ENCODE results near the gene TM4SF5. TPM values are rescaled to one million over a fixed set of nuclear protein-coding genes. Genes with fewer than 3 reads are reported as not detected.

Gene TM4SF5
- polyA plus RNA-seq, 1 of the 3 experiments (the other 2 are of a cell fraction) = not detected

- Histone ChIP-seq H2AFZ (ENCODE audit: low read depth) (no peak overlapping the region), H3K27ac (ENCODE audit: low read depth in 2 of 2, low read length in 1 of 2) (no peak overlapping the region), H3K4me3 (ENCODE audit: low read depth in 2 of 2, low read length in 1 of 2) (no peak overlapping the region), H3K36me3 (replicated peaks in 1 of 2; ENCODE audit: control insufficient read depth in 1 of 2, insufficient read depth in 2 of 2, low read length in 1 of 2) (no peaks in the 10 kb centered on the region), H3K79me2 (ENCODE audit: insufficient read depth) (no peaks in the 10 kb centered on the region), H3K4me2 (no peak overlapping the region), H3K9ac (no peak overlapping the region), H3K4me1 (ENCODE audit: control insufficient read depth in 1 of 2, insufficient read depth in 2 of 2, low read depth in 1 of 2, low read length in 1 of 2) (peaks cover 0 to 5% of the 10 kb centered on the region in 2 experiments; a peak in 1 of 4 replicates), H3K9me3 (no peaks in the 10 kb centered on the region), H3K9me2 (no peaks in the 10 kb centered on the region), H3F3A (replicated peaks; ENCODE audit: insufficient read depth) (peaks cover 11% of the 10 kb centered on the region), H3K27me3 (ENCODE audit: insufficient read depth) (peaks cover 47% of the 10 kb centered on the region), H4K20me1 (ENCODE audit: insufficient read depth) (no peaks in the 10 kb centered on the region)
- WGBS (ENCODE audit: low lambda C conversion rate) = 88% methylated on average over 7 of the region's 9 CpGs
- POLR2A ChIA-PET = no interaction called here
- DNase-seq = no peak
- CTCF ChIA-PET = interaction anchor here (1.2 to 1.9 kb wide), 5 partner anchors 8 to 177 kb away, joined by 3 to 9 read pairs (median 3); partner anchors contain the start of gene GLTPD2
- TF ChIP-seq PBX3 (IDR thresholded peaks at IDR 0.05) (no peak), ELF1 (IDR thresholded peaks at IDR 0.05) (no peak), RFX5 (IDR thresholded peaks at IDR 0.05; ENCODE audit: low read length) (no peak), CHD2 (IDR thresholded peaks at IDR 0.05; ENCODE audit: low read length, partially characterized antibody) (no peak)
These were observed 27.8 kb upstream of the TM4SF5 start for GRCh38 chr17:4743898-4744297.

GRCh38 chr17:4744999-4745969 is 26.4 kb upstream of the TM4SF5 start:
- Histone ChIP-seq H3K27me3 (ENCODE audit: insufficient read depth) (peaks cover 58% of the 10 kb centered on the region), H3K4me2 (no peak overlapping the region), H2AFZ (ENCODE audit: low read depth) (no peak overlapping the region)

DNA sequence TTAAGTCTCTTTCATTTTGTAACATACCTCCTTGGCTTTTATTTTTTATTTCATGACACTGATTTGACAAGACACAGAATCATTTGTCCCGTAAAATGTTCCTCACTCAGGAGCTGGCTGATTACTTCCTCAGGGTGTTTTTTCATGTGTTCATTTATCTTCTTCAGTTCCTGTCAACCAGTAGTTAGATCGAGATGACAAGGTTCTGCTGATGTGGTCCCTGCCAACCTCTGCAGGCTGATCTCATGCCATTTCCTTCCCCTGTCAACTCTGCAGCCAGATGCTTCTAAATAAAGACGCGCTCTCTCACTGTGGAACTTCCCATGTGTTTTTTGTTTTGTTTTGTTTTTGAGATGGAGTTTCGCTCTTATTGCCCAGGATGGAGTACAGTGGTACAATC is 23.8 kb upstream of the TM4SF5 start:
- H3K4me1 ChIP-seq (ENCODE audit: control insufficient read depth in 1 of 2, insufficient read depth in 2 of 2, low read depth in 1 of 2, low read length in 1 of 2) = no peaks in the 10 kb centered on the region; a peak in 1 of 4 replicates
- peak; percentile 62 for DNase-seq
- no peaks in the 10 kb centered on the region for H3K79me2 ChIP-seq (ENCODE audit: insufficient read depth)
- H4K20me1 ChIP-seq (ENCODE audit: insufficient read depth) = no peaks in the 10 kb centered on the region
- peaks cover 77% of the 10 kb centered on the region for H3K27me3 ChIP-seq (ENCODE audit: insufficient read depth)
- H3K4me3 ChIP-seq (ENCODE audit: low read depth in 2 of 2, low read length in 1 of 2) = no peak overlapping the region
- H3F3A ChIP-seq (replicated peaks; ENCODE audit: insufficient read depth) = peaks cover 5% of the 10 kb centered on the region
- peak overlapping the region; percentile 56; the same call in 1 of the 2 replicates for H3K4me2 ChIP-seq
- H3K9me3 ChIP-seq = no peaks in the 10 kb centered on the region
- H3K27ac ChIP-seq (ENCODE audit: low read depth in 2 of 2, low read length in 1 of 2) = no peak overlapping the region
- no peak overlapping the region for H3K9ac ChIP-seq
- CTCF ChIA-PET = interaction anchor here (1.0 to 1.8 kb wide), 3 partner anchors 10 to 141 kb away, joined by 3 to 5 read pairs (median 4); partner anchors contain the start of gene MED11
- H3K36me3 ChIP-seq (replicated peaks in 1 of 2; ENCODE audit: control insufficient read depth in 1 of 2, insufficient read depth in 2 of 2, low read length in 1 of 2) = no peaks in the 10 kb centered on the region
- WGBS (ENCODE audit: low lambda C conversion rate) = 23% methylated on average over 5 of the region's 5 CpGs
- H2AFZ ChIP-seq (ENCODE audit: low read depth) = no peak overlapping the region
- POLR2A ChIA-PET = no interaction called here
- H3K9me2 ChIP-seq = no peaks in the 10 kb centered on the region
- TF ChIP-seq CTCF (IDR thresholded peaks at IDR 0.05) = no peak
- TF ChIP-seq MXI1 (IDR thresholded peaks at IDR 0.05; ENCODE audit: low read depth, low read length) = peak; percentile 60; the same call in 1 of the 2 replicates

More at GRCh38 chr17:4744999-4745969, 26.4 kb upstream of the TM4SF5 start:
- Histone ChIP-seq H3K4me3 (ENCODE audit: low read depth in 2 of 2, low read length in 1 of 2) (no peak overlapping the region), H3K9ac (no peak overlapping the region), H3K9me2 (no peaks in the 10 kb centered on the region), H3F3A (replicated peaks; ENCODE audit: insufficient read depth) (peaks cover 6% of the 10 kb centered on the region), H3K27ac (ENCODE audit: low read depth in 2 of 2, low read length in 1 of 2) (no peak overlapping the region), H3K9me3 (no peaks in the 10 kb centered on the region), H3K79me2 (ENCODE audit: insufficient read depth) (no peaks in the 10 kb centered on the region), H3K4me1 (ENCODE audit: control insufficient read depth in 1 of 2, insufficient read depth in 2 of 2, low read depth in 1 of 2, low read length in 1 of 2) (no peaks in the 10 kb centered on the region; a peak in 1 of 4 replicates), H3K36me3 (replicated peaks in 1 of 2; ENCODE audit: control insufficient read depth in 1 of 2, insufficient read depth in 2 of 2, low read length in 1 of 2) (no peaks in the 10 kb centered on the region), H4K20me1 (ENCODE audit: insufficient read depth) (no peaks in the 10 kb centered on the region)
- ChIA-PET POLR2A (no interaction called here), CTCF (interaction anchor here (1.2 to 1.9 kb wide), 4 partner anchors 9 to 179 kb away, joined by 3 to 9 read pairs (median 3); partner anchors contain the start of gene GLTPD2)
- peak; percentile 61 for DNase-seq
- WGBS (ENCODE audit: low lambda C conversion rate) = 27% methylated on average over 33 of the region's 51 CpGs
- TF ChIP-seq ELF1 (IDR thresholded peaks at IDR 0.05) = no peak

Data from SK-N-SH (cell line).